Measurements from ENCODE around the gene BCHE. TPM values are rescaled to one million over a fixed set of nuclear protein-coding genes. Genes with fewer than 3 reads are reported as not detected.

The BCHE gene
- total RNA-seq: 0.08 and 1.6 TPM in 2 replicates

DNA sequence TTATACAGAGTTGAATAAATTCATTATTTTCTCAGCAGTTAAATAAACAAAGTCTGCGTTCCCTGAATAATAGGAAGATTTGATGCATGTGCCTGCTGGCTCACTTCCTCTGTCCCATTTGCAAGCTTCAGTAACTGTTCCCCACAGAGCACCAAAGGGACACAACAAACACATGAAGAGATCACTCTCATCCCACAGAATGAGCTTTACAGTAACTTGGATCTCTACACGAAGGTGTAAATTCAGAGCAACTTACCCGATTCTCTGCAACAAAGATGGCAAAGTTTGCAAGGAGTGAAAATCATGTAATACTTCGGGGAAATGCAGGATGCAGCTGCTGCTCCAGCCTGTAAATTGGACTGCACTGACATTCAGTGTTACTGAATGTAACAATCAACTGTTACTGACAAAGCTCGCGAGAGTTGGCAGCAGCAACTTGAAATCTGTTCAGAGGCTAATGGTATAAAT lies at the start of gene BCHE:
BCHE (minus strand) TSS at position 366 of the 468 bp plus-strand sequence. CDS start 6,390 bp downstream, outside the sequence.

Data from hair follicular keratinocyte (primary cell).